Measurements from ENCODE around the gene MAPRE2.

- TF ChIP-seq, protein P1, sequence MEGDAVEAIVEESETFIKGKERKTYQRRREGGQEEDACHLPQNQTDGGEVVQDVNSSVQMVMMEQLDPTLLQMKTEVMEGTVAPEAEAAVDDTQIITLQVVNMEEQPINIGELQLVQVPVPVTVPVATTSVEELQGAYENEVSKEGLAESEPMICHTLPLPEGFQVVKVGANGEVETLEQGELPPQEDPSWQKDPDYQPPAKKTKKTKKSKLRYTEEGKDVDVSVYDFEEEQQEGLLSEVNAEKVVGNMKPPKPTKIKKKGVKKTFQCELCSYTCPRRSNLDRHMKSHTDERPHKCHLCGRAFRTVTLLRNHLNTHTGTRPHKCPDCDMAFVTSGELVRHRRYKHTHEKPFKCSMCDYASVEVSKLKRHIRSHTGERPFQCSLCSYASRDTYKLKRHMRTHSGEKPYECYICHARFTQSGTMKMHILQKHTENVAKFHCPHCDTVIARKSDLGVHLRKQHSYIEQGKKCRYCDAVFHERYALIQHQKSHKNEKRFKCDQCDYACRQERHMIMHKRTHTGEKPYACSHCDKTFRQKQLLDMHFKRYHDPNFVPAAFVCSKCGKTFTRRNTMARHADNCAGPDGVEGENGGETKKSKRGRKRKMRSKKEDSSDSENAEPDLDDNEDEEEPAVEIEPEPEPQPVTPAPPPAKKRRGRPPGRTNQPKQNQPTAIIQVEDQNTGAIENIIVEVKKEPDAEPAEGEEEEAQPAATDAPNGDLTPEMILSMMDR (IDR thresholded peaks at IDR 0.05), result no peak
- TF ChIP-seq POLR2A (IDR thresholded peaks at IDR 0.05), result no peak
Observed at GRCh38 chr18:35067454-35067853, 26.2 kb downstream of the MAPRE2 start.

Data from heart left ventricle (tissue), 13 donors.